GDM1 (cell line): ENCODE data around the gene PARD3.
"Not testable (repeated sequence)": the region's sequence is repeated elsewhere in the genome, so short reads cannot be mapped to it uniquely, and the experiment has no call there.

ENCODE experiments used
- DNase-seq: peaks from one replicate; lab custom pipeline; 2025; lab: John Stamatoyannopoulos, UW

Gene PARD3

DNA sequence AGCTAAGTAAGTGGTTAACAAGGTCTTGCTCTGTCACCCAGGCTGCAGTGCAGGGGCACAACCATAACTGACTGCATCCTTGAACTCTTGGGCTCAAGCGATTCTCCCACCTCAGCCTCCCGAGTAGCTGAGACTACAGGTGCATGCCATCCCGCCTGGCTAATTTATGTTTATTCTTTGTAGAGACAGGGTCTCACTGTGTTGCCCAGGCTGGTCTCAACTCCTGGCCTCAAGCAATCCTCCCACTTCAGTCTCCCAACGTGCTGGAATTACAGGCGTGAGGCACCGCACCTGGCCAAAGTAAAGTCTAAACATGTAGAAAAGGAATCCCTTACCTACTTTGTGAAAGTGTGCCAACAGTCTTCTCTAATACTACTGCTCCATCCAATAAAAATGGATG is 17.9 kb downstream of the PARD3 start:
- no peak for DNase-seq

DNA sequence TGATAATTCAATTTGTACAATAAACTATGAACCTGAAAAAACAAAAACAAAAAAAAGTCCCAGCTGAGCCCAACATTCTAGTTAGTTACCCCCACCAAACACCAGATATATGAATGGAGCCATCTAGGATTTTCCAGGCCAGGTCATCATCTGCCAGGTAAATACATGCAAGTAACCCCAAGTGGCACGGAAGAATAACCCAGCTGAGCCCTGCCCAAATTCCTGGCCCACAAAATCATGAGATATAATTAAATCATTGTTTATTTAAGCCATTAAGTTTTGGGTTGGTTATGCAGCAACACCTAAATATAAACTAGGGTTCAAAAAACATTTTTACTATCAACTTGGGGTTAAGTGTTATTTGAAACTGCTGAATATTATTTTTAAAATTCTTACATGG is 19.0 kb downstream of the PARD3 start:
- no peak for DNase-seq

DNA sequence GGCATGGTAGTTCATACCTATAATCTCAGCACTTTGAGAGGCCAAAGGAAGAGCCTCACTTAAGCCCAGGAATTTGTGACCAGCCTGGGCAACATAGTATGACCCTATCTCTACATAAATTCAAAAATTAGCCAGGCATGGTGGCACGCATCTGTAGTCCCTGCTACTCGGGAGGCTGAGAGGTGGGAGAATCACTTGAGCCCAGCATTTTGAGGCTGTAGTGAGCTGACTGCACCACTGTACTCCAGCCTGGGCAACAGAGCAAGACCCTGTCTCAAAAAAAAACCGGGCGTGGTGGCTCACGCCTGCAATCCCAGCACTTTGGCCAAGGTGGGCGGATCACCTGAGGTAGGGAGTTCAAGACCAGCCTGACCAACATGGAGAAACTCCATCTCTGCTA is 19.8 kb downstream of the PARD3 start:
- DNase-seq, result no peak

GRCh38 chr10:34794835-34795234 is 20.3 kb downstream of the PARD3 start:
- no peak for DNase-seq

GRCh38 chr10:34793581-34793980 is 21.5 kb downstream of the PARD3 start:
- DNase-seq, result not testable (repeated sequence)

- no peak for DNase-seq
Observed at GRCh38 chr10:34792881-34793280, 22.2 kb downstream of the PARD3 start.

DNA sequence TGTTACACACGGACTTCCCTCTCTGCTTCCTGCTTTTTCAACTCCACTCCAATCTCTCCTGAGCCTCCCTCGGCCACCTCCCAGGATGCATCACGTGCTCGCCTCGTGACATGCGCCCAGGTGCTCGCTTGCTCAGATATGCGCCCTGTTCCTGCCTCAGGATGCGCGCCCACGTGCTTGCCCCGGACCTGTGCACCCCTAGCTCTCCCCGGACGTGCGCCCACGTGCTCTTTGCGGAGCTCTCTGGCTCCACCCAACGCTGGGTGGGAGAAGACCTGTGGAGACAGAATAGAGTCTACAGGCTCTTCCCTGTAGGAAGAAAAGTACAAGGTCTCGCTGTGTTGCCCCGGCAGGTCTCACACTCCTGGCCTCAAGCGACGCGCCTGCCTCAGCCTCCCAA is 23.1 kb downstream of the PARD3 start:
- no peak for DNase-seq

DNA sequence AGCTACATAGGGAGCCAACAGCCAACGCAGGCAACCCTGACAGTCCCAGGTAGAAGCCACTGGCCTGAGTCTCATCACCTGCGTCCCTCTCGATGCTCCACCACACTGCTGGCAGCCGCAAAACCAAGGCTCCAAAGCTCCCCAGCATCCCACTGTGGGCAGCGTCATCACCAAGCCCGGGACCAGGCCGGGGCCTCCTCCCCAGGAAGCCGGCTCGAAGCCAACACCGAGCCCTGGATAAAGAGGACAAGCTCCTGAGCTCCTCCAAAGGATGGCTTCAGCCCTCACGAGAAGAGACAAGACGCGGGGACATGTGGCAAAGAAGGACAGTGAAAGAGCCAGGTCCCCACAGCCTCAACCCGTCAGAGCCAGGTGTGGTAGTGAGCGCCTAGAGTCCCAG is 23.9 kb downstream of the PARD3 start:
- DNase-seq, result no peak

- no peak for DNase-seq
Observed at GRCh38 chr10:34789966-34790506, 25.1 kb downstream of the PARD3 start.

DNA sequence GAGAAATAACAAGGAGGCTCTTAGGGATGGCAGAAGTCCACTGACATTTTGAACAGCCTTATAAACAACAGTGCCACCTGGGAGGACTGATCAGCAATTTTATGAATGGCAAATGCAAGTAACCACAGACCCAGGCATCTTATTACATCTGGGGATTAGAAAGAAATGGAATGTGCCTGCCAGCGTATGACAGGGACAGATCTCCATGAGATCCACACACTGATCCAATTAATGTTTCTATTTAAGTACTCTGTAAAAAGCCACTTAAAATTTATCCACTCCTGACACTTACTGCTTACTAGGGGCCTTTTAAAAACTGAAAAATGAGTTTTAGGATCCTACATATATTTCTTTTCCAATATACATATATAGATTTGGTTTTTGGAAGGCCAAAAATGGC is 28.6 kb downstream of the PARD3 start:
- DNase-seq, result no peak

- no peak for DNase-seq
Observed at GRCh38 chr10:34781711-34782110, 33.4 kb downstream of the PARD3 start.

DNA sequence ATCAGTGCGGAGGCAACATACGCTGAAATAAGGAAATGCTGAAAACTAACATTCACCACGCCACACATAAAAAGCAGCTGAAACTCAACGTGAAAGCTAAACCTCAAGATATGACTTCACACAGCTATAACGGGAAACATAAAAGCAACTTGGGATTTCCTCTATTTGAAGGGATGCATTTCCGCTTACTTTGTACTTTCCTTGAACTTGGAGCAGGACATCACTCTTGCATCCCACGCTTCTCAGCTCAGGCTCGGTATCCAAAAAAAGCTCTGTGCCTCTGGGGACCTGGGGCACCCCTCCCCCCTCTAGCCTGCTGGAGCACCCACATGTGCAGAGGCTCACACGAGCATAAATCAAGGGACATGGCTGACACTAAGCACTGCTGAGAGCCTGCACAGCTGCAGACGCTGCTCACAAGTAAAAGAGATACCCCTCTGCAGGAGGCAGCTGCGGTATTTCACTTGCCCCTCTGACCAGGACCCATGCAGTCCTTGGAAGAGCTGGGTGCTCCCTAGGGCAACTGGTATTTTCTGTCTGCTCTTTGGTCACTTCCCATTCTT is 34.2 kb downstream of the PARD3 start:
- DNase-seq, result no peak

GRCh38 chr10:34778237-34778636 is 36.9 kb downstream of the PARD3 start:
- no peak for DNase-seq

DNA sequence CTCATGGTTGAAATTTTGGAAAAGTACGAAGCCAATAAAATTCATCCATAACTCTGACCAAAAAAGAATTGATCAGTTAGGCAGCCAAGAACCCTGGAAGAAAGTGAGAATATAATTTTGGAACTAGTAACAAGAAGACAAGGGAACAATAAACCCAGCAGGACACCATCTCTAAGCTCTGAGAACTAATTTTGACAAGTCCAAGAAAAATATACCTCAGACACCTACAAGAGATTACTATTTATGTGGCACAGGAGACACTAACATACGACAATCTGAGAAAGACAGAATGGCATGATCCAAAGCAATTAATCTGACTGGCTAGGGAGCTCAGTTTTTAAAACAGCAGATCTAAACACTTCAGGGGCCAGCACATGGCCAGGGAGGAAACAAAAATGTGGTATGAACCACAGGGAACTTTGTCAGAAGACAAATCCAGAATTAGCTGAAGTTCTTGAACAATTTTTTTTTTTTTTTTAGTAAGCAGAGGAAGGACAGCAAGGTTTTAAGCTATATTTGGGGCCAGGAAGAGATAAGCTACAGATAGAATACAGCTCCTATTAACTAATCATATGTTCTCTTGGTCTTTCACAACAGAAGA is 38.9 kb downstream of the PARD3 start:
- DNase-seq, result no peak

- no peak for DNase-seq
Observed at GRCh38 chr10:34775044-34775637, 40.0 kb downstream of the PARD3 start.

DNA sequence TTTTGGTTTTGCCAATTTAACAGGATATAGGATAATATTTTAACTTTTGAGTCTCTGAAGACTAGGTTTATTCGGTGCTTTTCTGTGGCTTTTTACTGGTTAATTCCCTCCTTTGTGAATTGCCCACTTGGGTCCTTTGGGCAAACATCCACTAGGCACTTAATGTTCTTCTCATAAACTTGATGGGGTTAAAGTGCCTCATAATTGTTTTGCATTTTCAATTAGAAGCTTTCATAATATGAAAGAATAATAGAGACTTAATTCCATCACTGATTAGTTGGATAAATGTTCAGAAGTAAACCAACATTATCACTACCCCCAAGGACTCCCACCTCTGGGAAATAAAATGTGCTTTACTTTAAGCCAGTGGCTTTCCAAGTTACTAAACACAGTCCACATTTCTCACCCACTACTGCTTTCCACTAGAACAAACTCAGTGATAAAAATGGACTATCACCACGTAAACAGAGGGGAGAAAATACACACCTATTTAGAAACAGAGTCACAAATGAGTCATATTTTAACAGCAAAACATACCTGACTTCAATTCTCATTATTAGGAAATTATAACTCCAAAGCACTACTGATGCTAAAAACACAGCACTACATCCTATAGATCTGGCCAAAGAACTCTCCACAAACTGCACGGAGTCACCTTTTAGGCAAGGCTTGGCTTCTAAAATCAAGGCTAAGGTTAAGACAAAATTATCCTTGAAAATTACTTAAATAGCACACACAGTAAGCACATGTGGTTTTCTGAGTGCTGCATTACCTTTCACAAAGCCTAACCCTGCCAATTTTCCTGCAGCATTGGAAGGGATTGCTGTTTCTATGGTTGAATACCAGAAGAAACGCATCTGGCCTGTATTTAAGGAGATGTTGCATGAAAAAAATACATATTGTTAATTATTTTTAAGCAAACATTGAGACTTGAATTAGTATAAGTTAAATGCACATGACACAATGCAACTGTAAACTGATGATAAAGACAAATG is 41.2 kb downstream of the PARD3 start:
- DNase-seq, result no peak

DNA sequence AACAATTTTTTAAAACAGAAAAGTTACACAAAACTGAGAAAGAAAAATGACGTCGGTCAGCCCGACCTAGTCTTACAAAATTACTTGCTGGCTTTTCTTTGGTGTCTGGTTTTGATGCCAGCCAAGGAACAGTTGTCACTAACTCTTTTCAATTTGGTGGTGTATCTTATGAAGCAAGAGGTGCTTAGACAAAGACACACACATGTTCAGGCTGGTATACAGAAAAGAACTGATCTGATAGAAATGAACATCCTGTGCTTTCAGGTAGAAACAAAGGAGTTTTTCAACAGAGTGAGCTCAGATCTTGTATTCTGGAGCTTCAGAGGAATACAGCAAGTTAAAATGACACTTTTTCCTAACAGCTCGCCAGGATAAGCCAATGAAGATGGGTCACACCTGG is 43.6 kb downstream of the PARD3 start:
- no peak for DNase-seq

DNA sequence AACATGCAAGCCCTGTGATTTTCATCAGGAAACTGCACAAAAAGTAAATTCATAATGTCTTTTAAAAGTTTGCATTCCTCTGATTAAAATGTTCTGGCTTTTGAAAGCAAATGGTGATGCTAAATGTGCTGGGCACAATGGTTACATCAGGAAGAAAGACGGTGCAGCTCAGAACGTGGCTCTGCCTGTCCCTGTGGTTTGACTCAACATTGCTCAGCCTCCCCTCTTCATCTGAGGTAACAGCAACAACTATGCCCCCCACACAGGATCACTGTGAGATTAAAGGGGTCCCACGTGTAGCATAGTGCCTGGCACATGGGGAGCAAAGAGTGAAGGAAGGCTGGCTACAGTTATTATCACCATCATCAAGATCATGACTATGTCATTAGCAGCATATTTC is 44.0 kb downstream of the PARD3 start:
- DNase-seq, result no peak

DNA sequence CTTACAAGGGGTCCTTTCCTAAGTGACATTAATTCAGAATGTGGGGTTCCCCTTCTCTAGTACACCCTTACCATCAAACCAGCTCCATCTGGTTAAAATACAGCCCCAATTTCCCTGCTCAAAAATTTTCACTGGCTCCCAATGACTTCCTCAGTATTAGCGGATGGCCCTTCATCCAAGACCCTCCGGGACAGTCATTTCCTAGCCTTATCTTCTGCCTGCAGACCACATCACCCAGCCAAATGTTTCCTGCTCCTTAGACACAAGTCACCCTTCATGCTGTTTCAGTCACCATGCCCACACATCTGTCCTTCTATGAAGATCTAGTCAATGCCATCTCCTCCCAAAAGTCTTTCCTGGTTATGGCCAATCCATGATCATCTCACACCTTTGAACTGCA is 45.2 kb downstream of the PARD3 start:
- DNase-seq, result no peak

GRCh38 chr10:34768972-34769330 is 46.1 kb downstream of the PARD3 start:
- DNase-seq, result no peak

DNA sequence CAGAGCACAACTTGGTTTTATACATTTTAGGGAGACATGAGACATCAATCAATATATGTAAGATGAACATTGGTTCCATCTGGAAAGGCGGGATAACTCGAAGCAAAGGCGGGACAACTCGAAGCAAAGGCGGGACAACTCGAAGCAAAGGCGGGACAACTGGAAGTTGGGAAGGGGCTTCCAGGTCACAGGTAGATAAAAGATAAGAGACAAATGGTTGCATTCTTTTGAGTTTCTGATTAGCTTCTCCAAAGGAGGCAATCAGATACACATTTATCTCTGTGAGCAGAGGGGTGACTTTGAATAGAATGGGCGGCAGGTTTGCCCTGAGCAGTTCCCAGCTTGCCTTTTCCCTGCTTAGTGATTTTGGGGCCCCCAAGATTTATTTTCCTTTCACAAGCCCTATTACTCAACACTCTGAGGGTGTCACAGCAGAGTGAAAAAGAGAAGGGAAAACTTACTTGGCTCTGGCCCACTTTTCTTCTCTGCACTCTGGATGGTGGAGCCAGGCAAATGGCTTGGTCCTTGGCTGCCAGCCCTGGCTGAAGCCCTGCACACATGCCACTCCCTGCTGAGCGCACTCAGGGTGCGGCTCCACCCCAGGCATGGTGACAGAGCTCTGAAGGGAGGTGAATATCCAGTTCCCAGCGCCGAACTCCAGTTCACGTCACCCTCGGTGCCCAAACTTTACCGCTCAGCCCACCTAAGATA is 46.7 kb downstream of the PARD3 start:
- DNase-seq, result no peak
